T-helper 9 cell (primary cell): ENCODE data around the gene COA4.

ENCODE experiments used
- DNase-seq: peaks from one replicate; pipeline ENCODE4 v3.0.0-alpha.2; 2020

The COA4 gene

GRCh38 chr11:73862986-73863385 lies 13.7 kb downstream of the COA4 start:
- DNase-seq, result no peak

DNA sequence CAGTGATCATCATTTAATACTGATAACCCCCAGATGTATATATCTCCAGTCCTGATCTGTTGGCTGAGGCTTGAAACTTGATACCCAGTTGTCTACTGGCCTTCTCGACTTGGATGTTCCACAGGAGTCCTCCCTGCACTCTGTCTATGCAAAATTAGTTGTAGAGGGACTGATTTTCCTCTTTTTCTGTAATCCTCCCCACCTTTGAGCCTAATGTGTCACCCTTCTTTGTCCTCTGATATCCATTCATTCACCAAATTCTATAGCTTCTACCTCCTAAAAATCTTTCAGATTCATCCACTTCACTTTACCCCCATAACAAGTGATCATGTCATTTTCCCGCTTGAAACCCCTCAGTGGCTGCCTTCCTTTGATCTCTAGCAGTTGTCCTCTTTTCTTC lies 16.4 kb downstream of the COA4 start:
- no peak for DNase-seq

GRCh38 chr11:73859671-73860070 lies 17.0 kb downstream of the COA4 start:
- no peak for DNase-seq

- DNase-seq, result no peak
These were observed 20.5 kb downstream of the COA4 start for GRCh38 chr11:73856031-73856567.

- DNase-seq, result no peak
These were observed 22.0 kb downstream of the COA4 start for GRCh38 chr11:73854680-73855079.

DNA sequence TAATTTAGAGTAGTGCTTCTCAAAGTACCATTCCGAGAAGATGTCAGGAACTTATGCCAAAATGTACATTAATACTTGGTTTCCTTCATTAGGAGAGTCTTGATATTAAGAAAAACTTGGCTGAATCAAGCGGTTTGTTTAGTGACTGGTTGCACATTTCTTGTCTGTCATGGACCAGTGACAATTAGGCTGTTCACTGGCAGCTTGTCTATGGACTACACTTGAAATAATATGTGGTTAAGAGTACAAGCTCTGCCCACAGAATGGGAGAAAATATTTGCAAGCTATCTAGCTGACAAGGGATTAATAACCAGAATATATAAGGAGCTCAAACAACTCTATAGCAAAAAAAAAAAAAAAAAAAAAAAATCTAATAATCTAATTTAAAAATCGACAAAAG lies 24.6 kb downstream of the COA4 start:
- DNase-seq, result no peak

DNA sequence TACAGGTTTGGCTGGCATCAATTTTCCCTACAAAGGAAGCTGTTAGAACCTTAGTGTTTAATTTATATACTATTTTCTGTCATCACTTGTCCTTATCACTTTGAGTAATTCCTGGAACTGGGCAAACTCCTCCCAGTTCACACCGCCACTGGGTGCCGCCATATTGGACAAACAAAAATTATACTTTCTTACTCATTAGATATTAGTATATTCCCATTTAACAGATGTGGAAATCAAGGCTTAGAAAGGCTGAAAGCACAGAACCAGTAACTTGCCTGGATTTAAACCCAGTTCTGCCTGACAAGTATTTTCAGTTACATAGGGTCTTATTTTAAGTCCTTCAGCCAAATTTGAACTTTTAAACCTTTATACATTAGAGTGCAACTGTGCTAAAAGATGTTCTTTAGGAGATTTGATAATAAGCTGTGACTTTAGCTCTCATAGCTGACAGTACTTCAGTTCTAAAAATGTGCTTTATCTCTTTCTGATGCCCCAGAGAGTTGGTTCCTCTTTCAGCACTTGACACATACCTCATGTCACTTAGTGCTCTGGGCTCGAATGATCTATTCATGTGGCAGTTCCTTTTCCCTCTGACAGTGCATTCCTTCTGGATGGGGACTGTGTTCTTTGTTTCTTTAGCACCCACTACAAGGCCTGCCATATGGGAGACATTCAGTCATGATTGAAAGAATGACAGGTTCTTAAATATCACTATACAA lies 25.4 kb downstream of the COA4 start:
- no peak for DNase-seq

DNA sequence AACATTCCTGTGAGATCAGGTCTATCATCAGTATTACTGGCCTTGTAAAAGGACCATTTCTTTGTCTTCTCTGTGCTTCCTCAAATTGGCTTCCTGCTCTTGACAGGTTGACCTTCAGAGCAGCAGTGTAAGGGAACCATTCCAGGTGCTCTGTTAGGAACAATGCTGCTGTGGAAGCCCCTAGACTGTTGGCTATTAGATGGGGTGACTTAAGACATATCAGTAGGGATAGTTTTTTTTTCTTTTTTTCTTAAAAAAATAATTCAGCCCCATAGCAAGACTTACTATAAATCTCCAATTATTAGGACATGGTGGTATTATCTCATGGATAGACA lies 37.6 kb downstream of the COA4 start:
- no peak for DNase-seq

DNA sequence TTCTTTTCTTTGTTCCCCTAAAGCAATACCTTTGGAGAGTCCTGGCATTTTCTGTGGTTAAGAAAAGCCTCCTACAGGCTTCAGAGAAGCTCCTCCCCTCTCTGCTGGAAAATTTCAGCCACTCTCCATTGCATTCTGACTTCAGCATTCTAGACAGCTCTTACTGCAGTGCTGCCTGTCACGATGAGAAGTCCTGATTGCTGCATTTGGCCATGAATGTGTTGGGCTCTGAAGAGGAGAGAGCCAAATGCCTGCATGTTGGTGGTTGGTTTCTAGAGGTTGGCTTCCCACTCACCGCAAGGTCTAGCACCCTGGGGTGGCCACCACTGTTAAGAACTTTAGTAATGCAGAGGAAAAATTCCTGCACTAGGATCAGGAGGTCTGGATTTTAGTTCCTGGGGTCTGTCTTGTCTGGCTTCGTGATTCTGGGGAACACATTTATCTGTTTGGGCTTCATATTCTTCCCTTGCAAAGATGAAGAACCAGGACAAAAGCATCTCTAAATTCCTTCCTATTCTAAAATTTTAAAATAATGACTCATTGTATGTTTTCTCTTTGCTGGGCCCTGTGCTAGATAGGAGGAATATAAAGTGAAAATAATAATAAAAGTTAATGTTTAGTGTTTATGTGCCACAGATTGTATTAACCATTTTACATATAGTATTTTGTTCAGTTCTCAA lies 38.1 kb downstream of the COA4 start:
- no peak for DNase-seq

DNA sequence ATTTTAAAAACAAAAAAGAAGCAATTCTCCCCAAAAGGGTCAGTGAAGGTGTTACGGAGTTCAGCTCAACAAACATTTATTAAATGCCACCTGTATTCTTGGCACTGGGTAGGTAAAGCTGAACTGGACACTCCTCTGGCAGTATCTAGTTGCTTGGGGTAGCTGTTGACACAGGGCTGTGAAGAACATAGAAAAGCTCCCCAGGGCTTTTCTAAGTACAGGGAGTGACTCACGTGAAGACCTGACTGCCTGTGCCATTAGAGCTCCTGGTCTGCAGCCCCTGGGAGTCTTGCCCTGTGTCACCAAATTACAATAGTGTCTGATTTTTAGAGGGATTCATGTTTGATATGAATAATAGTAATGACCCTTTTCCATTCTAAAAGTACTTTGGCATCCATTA lies 43.6 kb downstream of the COA4 start:
- DNase-seq, result no peak

- no peak for DNase-seq
These were observed 46.4 kb downstream of the COA4 start for GRCh38 chr11:73830261-73830660.
